Measurements from ENCODE around the gene LARP1.
"Not testable (repeated sequence)": the region's sequence is repeated elsewhere in the genome, so short reads cannot be mapped to it uniquely, and the experiment has no call there.

The LARP1 gene

GRCh38 chr5:154735362-154735761 is 19.8 kb upstream of the LARP1 start:
- not testable (repeated sequence) for DNase-seq

DNA sequence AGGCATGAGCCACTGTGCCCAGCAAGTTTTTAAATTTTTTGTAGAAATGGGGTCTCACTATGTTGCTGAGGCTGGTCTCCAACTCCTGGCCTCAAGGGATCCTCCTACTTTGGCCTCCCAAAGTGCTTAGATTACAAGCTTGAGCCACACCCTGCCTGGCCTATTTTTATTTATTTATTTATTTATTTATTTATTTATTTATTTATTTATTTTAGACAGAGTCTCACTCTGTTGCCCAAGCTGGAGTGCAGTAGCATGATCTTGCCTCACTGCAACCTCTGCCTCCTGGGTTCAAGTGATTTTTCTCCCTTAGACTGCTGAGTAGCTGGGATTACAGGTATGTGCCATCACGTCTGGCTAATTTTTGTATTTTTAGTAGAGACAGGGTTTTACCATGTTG is 18.8 kb upstream of the LARP1 start:
- DNase-seq: not testable (repeated sequence)

DNA sequence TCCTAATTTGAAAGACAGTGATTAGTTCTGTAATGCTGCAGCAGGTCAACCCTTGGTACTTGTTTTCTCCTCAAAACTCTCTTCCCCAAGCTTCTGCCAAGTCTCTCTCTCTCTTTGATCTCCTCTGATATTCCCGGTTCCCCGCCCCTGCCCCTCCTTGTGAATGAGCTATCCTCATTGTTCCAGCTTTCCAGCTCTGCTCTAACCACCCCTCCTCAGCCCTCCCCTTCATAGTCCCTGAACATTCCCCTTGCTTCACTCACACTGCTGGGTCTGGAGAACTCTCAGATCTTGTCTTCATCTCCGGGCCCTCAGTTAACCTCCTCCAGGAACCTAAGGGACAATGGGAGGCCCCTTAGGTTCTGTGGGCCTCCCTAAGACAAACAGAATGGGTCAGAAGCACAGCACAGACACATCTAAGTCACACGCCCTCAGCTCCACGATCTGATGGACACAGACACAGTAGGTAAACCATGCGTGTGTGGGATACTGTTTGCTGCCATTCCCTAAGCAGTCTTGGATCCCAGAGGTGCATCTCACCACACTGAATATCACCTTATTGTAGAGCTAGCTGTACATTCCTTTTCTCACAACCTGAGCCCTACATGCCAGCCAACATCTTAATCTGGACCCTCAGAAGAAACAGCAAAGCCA is 17.4 kb upstream of the LARP1 start:
- no peak for DNase-seq

DNA sequence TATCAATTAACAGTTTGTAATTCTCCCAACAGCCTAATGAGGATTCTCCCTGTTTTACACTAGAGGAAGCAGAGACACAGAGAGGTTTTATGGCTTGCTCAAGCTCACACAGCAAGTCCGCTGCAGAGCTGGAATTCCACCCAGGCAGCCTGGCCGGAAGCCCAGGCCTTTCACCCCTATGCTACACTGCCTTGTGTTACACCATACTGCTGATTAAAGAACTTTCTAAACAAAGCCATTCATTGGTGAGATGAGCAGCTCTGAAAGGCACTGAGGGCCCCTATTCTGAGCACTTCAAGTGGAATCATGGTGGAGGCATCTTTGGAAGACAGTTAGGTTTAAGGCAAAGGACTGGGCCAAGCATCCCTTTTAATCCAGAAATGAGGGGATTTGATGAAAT is 14.7 kb upstream of the LARP1 start:
- no peak for DNase-seq

DNA sequence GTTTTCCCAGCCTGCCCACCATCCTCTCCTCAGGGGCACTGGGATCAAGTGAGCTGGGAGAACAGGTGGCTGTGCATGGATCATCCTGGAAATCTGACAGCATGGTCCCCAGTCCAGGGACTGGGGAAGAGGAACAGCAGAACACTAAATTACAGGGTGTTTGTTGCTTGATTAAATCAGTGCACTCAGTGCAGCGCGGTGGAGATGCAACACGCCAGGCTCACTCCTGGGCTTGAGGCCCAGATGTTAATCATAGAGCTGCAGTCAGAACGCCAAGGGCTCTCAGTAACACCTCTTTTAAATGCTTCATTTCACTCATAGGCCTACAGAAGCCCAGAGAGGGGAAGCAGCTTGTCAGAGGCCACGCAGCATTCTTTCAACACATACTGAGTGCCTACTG is 14.2 kb upstream of the LARP1 start:
- no peak for DNase-seq

DNA sequence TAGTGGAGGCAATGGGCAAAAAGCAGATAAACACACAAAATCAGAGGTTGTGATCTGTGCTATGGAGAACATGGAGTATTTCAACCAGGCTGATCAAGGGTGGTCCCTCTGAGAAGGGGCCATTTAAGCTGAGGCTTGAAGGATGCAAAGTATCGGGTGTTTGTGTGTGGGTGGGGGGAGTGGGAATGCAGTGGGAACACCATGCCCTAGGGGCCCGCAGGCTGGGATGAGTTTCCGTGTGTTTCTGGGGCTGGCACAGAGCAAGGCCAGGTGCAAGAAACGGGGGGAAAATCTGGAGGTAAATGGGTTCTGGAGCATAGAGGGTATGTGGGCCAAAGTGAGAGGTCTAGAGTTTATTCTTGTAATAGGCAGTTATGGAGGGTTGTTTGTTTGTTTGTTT is 13.8 kb upstream of the LARP1 start:
- no peak for DNase-seq

DNA sequence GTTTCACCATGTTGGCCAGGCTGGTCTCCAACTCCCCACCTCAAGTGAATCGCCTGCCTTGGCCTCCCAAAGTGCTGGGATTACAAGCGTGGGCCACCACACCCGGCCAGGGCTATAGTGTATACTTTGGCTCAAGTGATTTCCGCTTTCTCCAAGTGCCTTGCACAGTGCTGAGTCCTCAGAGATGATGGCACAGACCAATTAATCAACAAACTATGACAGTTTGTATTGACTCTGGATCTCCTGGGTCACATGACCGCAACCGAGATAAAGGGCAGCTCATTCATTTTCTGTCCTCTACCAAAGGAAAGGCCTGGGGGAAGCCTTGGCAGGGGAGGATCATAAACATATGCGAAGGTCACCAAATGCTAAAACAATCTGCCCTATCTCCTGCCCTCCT is 11.4 kb upstream of the LARP1 start:
- no peak for DNase-seq

DNA sequence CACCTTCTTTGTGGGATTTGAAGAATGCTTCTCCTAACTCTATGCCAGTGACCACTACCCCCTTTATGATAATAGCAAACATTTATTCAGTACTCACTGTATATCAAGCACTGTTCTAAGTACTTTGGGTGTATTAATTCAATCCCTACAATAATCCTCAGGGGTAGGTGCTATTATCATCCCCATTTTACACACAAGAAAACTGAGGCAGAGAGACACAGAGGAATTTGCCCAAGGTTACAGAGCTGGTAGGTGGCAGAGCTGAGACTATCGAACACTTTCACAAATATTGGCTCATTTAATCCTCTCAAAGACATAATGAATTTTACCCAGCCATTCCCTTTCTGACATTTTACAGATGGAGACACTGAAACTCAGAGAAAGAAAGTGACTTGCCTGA is 9.8 kb upstream of the LARP1 start:
- DNase-seq: no peak

DNA sequence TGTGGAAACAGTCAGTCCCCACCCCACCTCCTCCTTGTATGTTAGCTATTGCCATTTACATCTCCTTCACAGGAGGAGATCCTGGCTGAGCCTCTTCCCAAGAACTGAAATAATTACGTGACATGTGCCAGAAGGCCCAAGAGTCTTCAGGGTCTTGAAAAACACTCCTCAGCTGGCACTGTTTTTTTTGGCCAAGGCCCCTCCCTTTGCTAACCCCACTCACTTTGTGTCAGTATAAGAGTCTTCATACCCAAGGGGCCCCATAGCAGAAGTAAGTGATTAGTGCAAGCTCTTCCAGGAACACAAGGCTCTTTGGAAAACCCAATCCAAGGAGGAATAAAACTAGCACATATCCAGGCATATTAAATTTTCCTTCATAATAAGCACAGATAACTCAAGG is 5.7 kb upstream of the LARP1 start:
- no peak for DNase-seq

DNA sequence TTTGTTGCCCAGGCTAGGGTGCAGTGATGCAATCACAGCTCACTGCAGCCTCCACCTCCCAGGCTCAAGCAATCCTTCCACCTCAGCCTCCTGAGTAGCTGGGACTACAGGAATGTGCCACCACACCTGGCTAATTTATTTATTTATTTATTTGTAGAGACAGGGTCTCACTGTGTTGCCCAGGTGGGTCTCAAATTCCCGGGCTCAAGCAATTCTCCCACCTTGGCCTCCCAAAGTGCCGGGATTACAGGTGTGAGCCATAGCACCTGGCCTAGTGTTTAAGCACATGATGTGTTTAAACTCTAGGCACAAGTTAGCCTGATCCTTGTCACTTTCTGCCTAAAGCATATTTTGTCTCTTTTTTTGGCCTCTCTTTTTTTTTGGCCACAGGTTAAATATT is 4.5 kb upstream of the LARP1 start:
- DNase-seq: not testable (repeated sequence)

GRCh38 chr5:154751854-154752253 is 3.3 kb upstream of the LARP1 start:
- DNase-seq: no peak

DNA sequence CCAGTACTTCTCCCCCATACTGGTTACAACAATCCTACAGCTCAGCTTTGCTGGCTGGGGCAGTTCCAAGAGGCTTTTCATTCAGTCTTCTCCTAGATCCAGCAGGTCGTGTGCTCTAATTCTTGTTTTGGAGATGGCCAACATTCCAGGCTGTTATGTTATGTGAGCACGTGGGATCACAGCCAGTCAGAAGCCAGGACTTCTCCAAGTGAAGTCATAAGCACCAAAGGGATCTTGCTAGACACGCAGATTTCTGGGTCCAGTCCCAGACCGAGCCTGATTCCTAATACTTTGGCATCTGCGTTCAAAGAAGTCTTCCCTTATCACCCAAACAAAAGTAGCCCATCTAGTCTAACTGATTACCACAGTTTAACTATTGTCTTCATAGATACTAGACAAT is 1.4 kb upstream of the LARP1 start:
- DNase-seq: no peak

- peak; percentile 98 to 99 (median 99) for DNase-seq
Measured at GRCh38 chr5:154754460-154755360, 467 bp upstream of the LARP1 start.

- DNase-seq: peak; percentile 2 to 33 (median 20)
Measured at GRCh38 chr5:154756009-154756867, 1.1 kb downstream of the LARP1 start.

GRCh38 chr5:154756868-154757813 is 2.0 kb downstream of the LARP1 start:
- peak; percentile 4 to 23 (median 16) for DNase-seq

- DNase-seq: no peak
Measured at GRCh38 chr5:154757814-154758406, 2.7 kb downstream of the LARP1 start.

- no peak for DNase-seq
Measured at GRCh38 chr5:154758493-154758892, 3.3 kb downstream of the LARP1 start.

- DNase-seq: no peak
Measured at GRCh38 chr5:154758977-154759376, 3.8 kb downstream of the LARP1 start.

DNA sequence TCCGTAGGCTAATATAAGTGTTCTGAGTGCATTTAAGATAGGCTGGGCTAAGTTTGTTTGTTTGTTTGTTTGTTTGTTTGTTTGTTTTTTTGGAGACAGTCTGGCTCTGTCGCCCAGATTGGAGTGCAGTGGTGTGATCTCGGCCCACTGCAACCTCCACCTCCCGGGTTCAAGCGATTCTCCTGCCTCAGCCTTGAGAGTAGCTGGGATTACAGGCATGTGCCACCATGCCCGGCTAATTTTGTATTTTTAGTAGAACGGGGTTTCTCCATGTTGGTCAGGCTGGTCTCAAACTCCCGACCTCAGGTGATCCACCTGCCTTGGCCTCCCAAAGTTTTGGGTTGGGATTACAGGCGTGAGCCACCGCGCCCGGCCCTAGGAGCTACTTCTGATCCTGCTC is 4.7 kb downstream of the LARP1 start:
- DNase-seq: not testable (repeated sequence)

DNA sequence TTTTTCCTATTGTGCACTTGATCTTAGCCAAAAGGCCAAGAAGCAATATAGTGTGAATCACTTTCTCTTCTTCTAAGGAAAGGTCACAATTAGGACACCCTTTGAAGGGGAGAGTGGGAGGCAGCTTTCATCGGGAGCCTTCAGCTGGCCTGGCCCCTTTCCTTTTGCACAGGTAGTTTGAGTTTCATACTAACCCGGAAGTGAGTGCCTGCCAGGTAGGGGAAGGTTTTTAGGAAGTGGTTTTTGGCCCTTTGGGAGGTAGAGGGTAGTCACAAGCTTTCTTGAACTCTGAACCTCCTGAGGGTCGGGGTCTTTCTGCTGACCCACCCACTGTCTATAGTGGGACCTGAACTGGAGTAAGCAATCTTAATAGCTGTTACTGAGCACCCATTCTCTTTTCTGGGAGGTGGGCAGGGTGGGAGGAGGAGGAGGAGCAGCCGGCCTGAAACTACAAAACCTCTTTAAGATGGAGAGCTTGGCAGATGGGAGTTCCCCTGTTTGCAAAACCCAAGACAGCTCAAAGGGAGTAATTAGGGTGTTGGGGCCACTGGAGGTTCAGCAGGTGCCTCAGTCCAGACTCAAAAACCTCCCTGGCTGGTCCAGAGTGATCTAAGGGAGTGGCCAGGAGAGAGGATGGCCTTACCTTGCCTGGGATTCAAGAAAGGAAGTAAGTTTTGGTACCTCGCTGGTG is 6.0 kb downstream of the LARP1 start:
- DNase-seq: no peak

- no peak for DNase-seq
Measured at GRCh38 chr5:154762261-154762660, 7.1 kb downstream of the LARP1 start.

Data from activated CD4-positive, CD25-positive, alpha-beta regulatory T cell (primary cell).